Duodenal mucosa (tissue), 2 donors: Measurements from ENCODE around the gene ADAMTS2.

Source experiments
- H3K27ac ChIP-seq: one replicate; pipeline ENCODE4 v1.7.0; 2013; ENCODE audit warnings: low read depth, low read length
- H3K27me3 ChIP-seq, 2 donors: one replicate each; pipeline ENCODE4 v1.7.0; 2013; ENCODE audit warnings: low read length in 2 of 2, control low read depth in 1 of 2; ENCODE audit not compliant: insufficient read depth in 2 of 2, control insufficient read depth in 1 of 2
- H3K36me3 ChIP-seq, 2 donors: one replicate each; pipeline ENCODE4 v1.7.0; 2013; ENCODE audit warnings: low read length in 2 of 2, control low read depth in 1 of 2; ENCODE audit not compliant: insufficient read depth in 2 of 2, control insufficient read depth in 1 of 2
- H3K4me1 ChIP-seq, 2 donors: one replicate each; pipeline ENCODE4 v1.7.0; 2013; ENCODE audit warnings: low read length in 2 of 2, control low read depth in 1 of 2; ENCODE audit not compliant: insufficient read depth in 2 of 2, control insufficient read depth in 1 of 2
- H3K4me3 ChIP-seq, 2 donors: one replicate each; pipeline ENCODE4 v1.7.0; 2013; ENCODE audit warnings: low read length in 2 of 2, low read depth in 1 of 2
- H3K9ac ChIP-seq, 2 donors: one replicate each; pipeline ENCODE4 v1.7.0; 2013; ENCODE audit warnings: low read length in 2 of 2, low read depth in 1 of 2
- H3K9me3 ChIP-seq, 2 donors: one replicate each; pipeline ENCODE4 v1.7.0; 2013; ENCODE audit warnings: low read length in 2 of 2, control low read depth in 1 of 2; ENCODE audit not compliant: control insufficient read depth in 1 of 2

ADAMTS2 gene

GRCh38 chr5:179137016-179137642 is 208.1 kb downstream of the ADAMTS2 start:
- Histone ChIP-seq H3K4me1 (no peaks in the 10 kb centered on the region), H3K27ac (no peak overlapping the region), H3K9ac (no peak overlapping the region), H3K36me3 (no peaks in the 10 kb centered on the region), H3K27me3 (no peaks in the 10 kb centered on the region), H3K4me3 (no peak overlapping the region), H3K9me3 (no peaks in the 10 kb centered on the region)

- no peaks in the 10 kb centered on the region for H3K36me3 ChIP-seq
- no peaks in the 10 kb centered on the region for H3K9me3 ChIP-seq
- H3K27ac ChIP-seq: no peak overlapping the region
- H3K9ac ChIP-seq: no peak overlapping the region
- H3K4me1 ChIP-seq: no peaks in the 10 kb centered on the region
- no peaks in the 10 kb centered on the region for H3K27me3 ChIP-seq
- no peak overlapping the region for H3K4me3 ChIP-seq
Observed at GRCh38 chr5:179135441-179136215, 209.6 kb downstream of the ADAMTS2 start.

GRCh38 chr5:179135006-179135405 is 210.3 kb downstream of the ADAMTS2 start:
- no peaks in the 10 kb centered on the region for H3K27me3 ChIP-seq
- H3K36me3 ChIP-seq: no peaks in the 10 kb centered on the region
- no peak overlapping the region for H3K27ac ChIP-seq
- no peak overlapping the region for H3K4me3 ChIP-seq
- H3K9me3 ChIP-seq: no peaks in the 10 kb centered on the region
- H3K4me1 ChIP-seq: no peaks in the 10 kb centered on the region
- H3K9ac ChIP-seq: no peak overlapping the region

GRCh38 chr5:179134511-179134910 is 210.8 kb downstream of the ADAMTS2 start:
- Histone ChIP-seq H3K27ac (no peak overlapping the region), H3K9me3 (no peaks in the 10 kb centered on the region), H3K36me3 (no peaks in the 10 kb centered on the region), H3K4me1 (no peaks in the 10 kb centered on the region), H3K9ac (no peak overlapping the region), H3K27me3 (no peaks in the 10 kb centered on the region), H3K4me3 (no peak overlapping the region)

- Histone ChIP-seq H3K27ac (no peak overlapping the region), H3K9me3 (no peaks in the 10 kb centered on the region), H3K9ac (no peak overlapping the region), H3K4me1 (no peaks in the 10 kb centered on the region), H3K4me3 (no peak overlapping the region), H3K36me3 (no peaks in the 10 kb centered on the region), H3K27me3 (no peaks in the 10 kb centered on the region)
Observed at GRCh38 chr5:179132586-179133355, 212.5 kb downstream of the ADAMTS2 start.

- no peaks in the 10 kb centered on the region for H3K4me1 ChIP-seq
- no peaks in the 10 kb centered on the region for H3K36me3 ChIP-seq
- no peak overlapping the region for H3K4me3 ChIP-seq
- H3K9ac ChIP-seq: no peak overlapping the region
- H3K27ac ChIP-seq: no peak overlapping the region
- no peaks in the 10 kb centered on the region for H3K27me3 ChIP-seq
- no peaks in the 10 kb centered on the region for H3K9me3 ChIP-seq
Observed at GRCh38 chr5:179131886-179132585, 213.2 kb downstream of the ADAMTS2 start.

- H3K27ac ChIP-seq: no peak overlapping the region
- H3K9me3 ChIP-seq: no peaks in the 10 kb centered on the region
- no peak overlapping the region for H3K9ac ChIP-seq
- no peaks in the 10 kb centered on the region for H3K36me3 ChIP-seq
- no peak overlapping the region for H3K4me3 ChIP-seq
- H3K27me3 ChIP-seq: no peaks in the 10 kb centered on the region
- H3K4me1 ChIP-seq: no peaks in the 10 kb centered on the region
Observed at GRCh38 chr5:179131321-179131835, 213.9 kb downstream of the ADAMTS2 start.

- no peaks in the 10 kb centered on the region for H3K36me3 ChIP-seq
Observed at GRCh38 chr5:179130101-179130681, 215.1 kb downstream of the ADAMTS2 start.

GRCh38 chr5:179129607-179130071 is 215.6 kb downstream of the ADAMTS2 start:
- Histone ChIP-seq H3K27me3 (no peaks in the 10 kb centered on the region), H3K9ac (no peak overlapping the region), H3K27ac (no peak overlapping the region), H3K4me3 (no peak overlapping the region), H3K4me1 (no peaks in the 10 kb centered on the region), H3K9me3 (peaks cover 0 to 4% of the 10 kb centered on the region in 2 donors), H3K36me3 (no peaks in the 10 kb centered on the region)

More at GRCh38 chr5:179130101-179130681, 215.1 kb downstream of the ADAMTS2 start:
- Histone ChIP-seq H3K4me3 (no peak overlapping the region), H3K9ac (no peak overlapping the region), H3K27me3 (no peaks in the 10 kb centered on the region), H3K4me1 (no peaks in the 10 kb centered on the region), H3K27ac (no peak overlapping the region), H3K9me3 (peaks cover 0 to 4% of the 10 kb centered on the region in 2 donors)
